Breast epithelium (tissue), 4 donors: ENCODE results near the gene PTPRU. TPM values are rescaled to one million over a fixed set of nuclear protein-coding genes. Genes with fewer than 3 reads are reported as not detected.

ENCODE experiments used
- DNase-seq, 2 donors: peaks; one replicate each; pipeline ENCODE4 v3.0.0-alpha.2; 2019; ENCODE audit warnings: low spot score in 2 of 2
- H3K27ac ChIP-seq, 2 donors: fragments of 200-600 bp; sonication (generic) in 1 of 2; one replicate each; pipeline ENCODE4 v1.5.1; 2016 to 2019; ENCODE audit warnings: mild to moderate bottlenecking in 1 of 2
- H3K27me3 ChIP-seq, 2 donors: fragments of 200-600 bp; sonication (generic) in 1 of 2; one replicate each; pipeline versions ENCODE4 v1.5.1 to v1.6.0; 2017 to 2019; ENCODE audit warnings: control low read depth in 1 of 2, mild to moderate bottlenecking in 1 of 2
- H3K36me3 ChIP-seq: fragments of 200-600 bp; one replicate; pipeline ENCODE4 v1.5.1; 2019
- H3K4me1 ChIP-seq, 2 donors: fragments of 200-600 bp; sonication (generic); one replicate each; pipeline ENCODE4 v1.5.1; 2016 to 2019; ENCODE audit warnings: control low read depth in 1 of 2
- H3K4me3 ChIP-seq, 3 donors: fragments of 200-600 bp; sonication (generic); 1 replicate in 2 of 3; 2 replicates in 1 of 3; pipeline ENCODE4 v1.5.1; 2016 to 2019; ENCODE audit warnings: mild to moderate bottlenecking in 3 of 3, moderate library complexity in 2 of 3
- H3K9me3 ChIP-seq, 2 donors: fragments of 200-600 bp; sonication (generic) in 1 of 2; one replicate each; pipeline ENCODE4 v1.5.1; 2016 to 2019; ENCODE audit warnings: control low read depth in 1 of 2
- POLR2A ChIP-seq: fragments of 450-650 bp; IDR thresholded peaks from one replicate; pipeline ENCODE4 v1.6.1; 2016; ENCODE audit warnings: antibody characterized with exemption, mild to moderate bottlenecking, moderate library complexity
- POLR2AphosphoS5 ChIP-seq, 3 donors: sonication (generic); formaldehyde crosslinking; IDR thresholded peaks; one replicate each; pipeline ENCODE4 v1.6.1; 2017; ENCODE audit warnings: antibody characterized with exemption in 3 of 3
- intact Hi-C: fragments of 100-400 bp; cut with DNase I; formaldehyde crosslinking; loops from one replicate; pipeline ENCODE4 v1.15.1; 2023; ENCODE audit warnings: low total_unique reads
- total RNA-seq, 3 donors: library from RNA; depleted of rRNA; stranded (reverse); fragments of >200 nt; gene quantifications; one replicate each; pipeline ENCODE4 v1.1.0, GENCODE V29; 2016
- TF ChIP-seq, protein P1 (sequence below), 3 donors: fragments of 450-650 bp; IDR thresholded peaks; one replicate each; pipeline ENCODE4 v1.5.1; 2016 to 2017; ENCODE audit warnings: antibody characterized with exemption in 3 of 3, mild to moderate bottlenecking in 3 of 3, moderate library complexity in 3 of 3

PTPRU gene
- total RNA-seq, 3 donors from 2014 or later: 16.0 to 33.1 (median 32.5) TPM

DNA sequence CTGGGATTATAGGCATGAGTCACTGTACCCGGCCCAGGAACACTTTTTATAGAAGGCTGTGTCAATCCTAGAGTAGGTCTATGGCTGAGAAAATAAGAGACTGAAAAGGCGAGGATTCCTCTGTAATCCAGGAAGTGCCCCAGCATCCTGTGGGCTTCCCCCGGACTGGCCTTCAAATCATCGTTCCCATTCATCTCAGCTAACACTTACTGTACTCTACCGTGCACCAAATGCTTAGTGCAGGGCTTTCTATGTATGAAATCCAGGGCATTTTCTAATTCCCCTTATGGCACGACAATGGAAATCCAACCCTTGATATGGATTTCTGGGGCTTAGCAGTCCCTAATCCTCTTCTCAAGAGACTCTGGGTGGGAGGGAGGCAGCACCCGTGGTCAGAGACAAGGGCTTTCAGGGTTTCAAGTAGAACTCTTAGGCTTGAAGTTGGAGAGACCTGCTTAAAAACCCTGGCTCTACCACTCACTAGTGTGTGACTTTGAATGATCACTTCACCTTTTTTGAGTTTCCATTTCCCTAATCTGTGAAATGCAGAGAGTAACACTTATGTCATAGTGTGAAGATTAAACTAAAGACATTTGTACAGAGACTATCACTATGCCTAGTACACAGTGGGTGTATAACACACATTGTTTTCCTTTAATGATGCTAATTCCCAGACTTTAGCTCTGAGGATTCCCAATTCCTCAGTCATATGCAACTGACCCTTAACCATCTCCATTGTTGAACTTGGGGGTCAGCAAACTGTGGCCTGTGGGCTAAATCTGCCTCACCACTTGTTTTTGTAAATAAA, 25.8 kb upstream of the PTPRU start:
- no peaks in the 10 kb centered on the region for H3K9me3 ChIP-seq
- H3K4me1 ChIP-seq: no peaks in the 10 kb centered on the region
- peaks cover 4% of the 10 kb centered on the region for H3K36me3 ChIP-seq
- DNase-seq: no peak
- H3K27me3 ChIP-seq: no peaks in the 10 kb centered on the region
- H3K27ac ChIP-seq: no peak overlapping the region
- intact Hi-C loops: no loop called here
- H3K4me3 ChIP-seq: no peak overlapping the region
- TF ChIP-seq POLR2AphosphoS5 (IDR thresholded peaks at IDR 0.05) (no peak), POLR2A (no peak)
- TF ChIP-seq, protein P1, sequence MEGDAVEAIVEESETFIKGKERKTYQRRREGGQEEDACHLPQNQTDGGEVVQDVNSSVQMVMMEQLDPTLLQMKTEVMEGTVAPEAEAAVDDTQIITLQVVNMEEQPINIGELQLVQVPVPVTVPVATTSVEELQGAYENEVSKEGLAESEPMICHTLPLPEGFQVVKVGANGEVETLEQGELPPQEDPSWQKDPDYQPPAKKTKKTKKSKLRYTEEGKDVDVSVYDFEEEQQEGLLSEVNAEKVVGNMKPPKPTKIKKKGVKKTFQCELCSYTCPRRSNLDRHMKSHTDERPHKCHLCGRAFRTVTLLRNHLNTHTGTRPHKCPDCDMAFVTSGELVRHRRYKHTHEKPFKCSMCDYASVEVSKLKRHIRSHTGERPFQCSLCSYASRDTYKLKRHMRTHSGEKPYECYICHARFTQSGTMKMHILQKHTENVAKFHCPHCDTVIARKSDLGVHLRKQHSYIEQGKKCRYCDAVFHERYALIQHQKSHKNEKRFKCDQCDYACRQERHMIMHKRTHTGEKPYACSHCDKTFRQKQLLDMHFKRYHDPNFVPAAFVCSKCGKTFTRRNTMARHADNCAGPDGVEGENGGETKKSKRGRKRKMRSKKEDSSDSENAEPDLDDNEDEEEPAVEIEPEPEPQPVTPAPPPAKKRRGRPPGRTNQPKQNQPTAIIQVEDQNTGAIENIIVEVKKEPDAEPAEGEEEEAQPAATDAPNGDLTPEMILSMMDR (IDR thresholded peaks at IDR 0.05): no peak

DNA sequence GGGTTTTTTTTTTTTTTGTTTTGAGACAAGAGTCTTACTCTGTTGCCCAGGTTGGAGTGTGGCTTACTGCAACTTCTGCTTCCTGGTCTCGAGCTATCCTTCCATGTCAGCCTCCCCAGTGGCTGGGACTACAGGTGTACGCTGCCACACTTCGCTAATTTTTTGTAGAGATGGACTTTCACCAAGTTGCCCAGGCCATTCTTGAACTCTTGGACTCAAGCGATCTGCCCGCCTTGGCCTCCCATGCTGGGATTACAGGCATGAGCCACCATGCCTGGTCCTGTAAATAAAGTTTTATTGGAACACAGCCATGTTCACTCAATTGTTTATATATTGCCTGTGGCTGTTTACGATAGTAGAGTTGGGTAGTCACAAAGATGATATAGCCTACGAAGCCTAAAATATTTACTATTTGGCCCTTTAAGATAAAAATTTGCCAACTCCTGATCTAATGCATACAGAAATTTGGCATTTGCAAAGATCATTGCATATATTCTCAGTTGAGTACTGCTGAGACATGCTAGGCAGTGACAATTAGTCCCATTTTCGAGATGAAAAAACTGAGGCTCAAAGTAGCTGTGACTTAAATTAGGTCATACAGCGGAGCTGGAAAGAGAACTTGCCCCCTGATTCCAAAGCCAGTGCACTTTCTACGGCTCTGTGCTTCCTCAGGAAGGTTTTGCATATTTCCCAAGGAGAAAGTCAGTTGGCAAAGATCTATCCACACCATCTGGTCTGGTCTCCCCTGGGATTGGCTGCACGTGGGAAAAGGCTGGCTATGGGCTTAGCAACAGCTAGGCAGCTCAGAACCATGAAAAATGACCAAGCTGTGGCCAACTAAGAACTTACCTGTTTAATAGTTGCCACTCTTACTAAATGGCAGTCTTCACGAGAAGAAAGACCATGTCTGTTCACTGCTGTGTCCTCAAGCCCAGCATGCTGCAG, 25.0 kb upstream of the PTPRU start:
- Histone ChIP-seq H3K27me3 (no peaks in the 10 kb centered on the region), H3K36me3 (no peaks in the 10 kb centered on the region), H3K4me1 (no peaks in the 10 kb centered on the region), H3K9me3 (no peaks in the 10 kb centered on the region), H3K27ac (no peak overlapping the region), H3K4me3 (no peak overlapping the region)
- TF ChIP-seq POLR2AphosphoS5 (IDR thresholded peaks at IDR 0.05) (no peak), POLR2A (no peak)
- TF ChIP-seq, protein P1 (IDR thresholded peaks at IDR 0.05): no peak
- intact Hi-C loops: no loop called here
- no peak for DNase-seq

DNA sequence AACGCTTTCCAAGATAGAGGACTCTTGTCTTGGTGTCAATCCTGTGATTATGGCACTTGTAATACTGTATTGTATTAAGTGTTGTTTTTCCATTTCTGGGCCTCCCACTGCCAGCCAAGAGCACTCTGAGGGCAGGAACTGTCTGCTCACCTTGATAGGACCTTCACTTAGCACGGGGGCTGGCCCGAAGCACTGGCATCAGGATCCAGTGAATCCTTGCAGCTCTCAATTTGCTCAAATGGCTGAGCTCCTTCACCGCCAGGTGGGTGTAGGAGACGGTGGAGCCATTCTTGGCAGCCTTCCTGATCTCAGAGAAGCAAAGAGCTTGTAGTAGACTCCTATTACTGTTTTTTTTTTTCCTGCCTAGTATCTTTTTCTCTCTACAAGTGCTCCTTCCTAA, 23.3 kb upstream of the PTPRU start:
- DNase-seq: no peak
- Histone ChIP-seq H3K9me3 (no peaks in the 10 kb centered on the region), H3K4me1 (no peaks in the 10 kb centered on the region), H3K27me3 (no peaks in the 10 kb centered on the region), H3K36me3 (no peaks in the 10 kb centered on the region), H3K4me3 (no peak overlapping the region), H3K27ac (no peak overlapping the region)
- TF ChIP-seq POLR2AphosphoS5 (IDR thresholded peaks at IDR 0.05) (no peak), POLR2A (no peak)
- TF ChIP-seq, protein P1 (IDR thresholded peaks at IDR 0.05): no peak
- intact Hi-C loops: no loop called here

DNA sequence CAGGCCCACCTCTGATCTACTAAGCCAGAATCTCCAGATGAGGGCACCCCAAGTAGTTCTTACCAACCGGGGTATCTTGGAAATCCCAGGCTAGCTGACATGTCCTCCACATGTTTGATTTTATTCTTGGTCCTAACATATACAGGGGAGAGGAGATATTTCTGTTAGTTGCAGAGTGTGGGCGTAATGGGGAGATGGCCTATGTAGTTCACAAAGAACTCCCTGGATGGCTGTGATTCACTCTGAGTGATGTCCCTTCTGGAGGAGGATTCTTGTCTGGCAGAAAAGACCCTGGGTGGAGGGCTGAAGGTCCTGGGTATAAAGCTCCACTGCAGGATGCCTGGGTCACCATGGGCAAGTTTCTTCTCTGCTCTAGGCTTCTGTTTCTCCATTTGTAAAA, 18.7 kb upstream of the PTPRU start:
- no peaks in the 10 kb centered on the region for H3K27me3 ChIP-seq
- H3K4me3 ChIP-seq: no peak overlapping the region
- intact Hi-C loops: no loop called here
- H3K9me3 ChIP-seq: no peaks in the 10 kb centered on the region
- TF ChIP-seq POLR2AphosphoS5 (IDR thresholded peaks at IDR 0.05) (no peak), POLR2A (no peak)
- TF ChIP-seq, protein P1 (IDR thresholded peaks at IDR 0.05): no peak
- H3K36me3 ChIP-seq: no peaks in the 10 kb centered on the region
- no peak overlapping the region for H3K27ac ChIP-seq
- no peak for DNase-seq
- H3K4me1 ChIP-seq: no peaks in the 10 kb centered on the region

DNA sequence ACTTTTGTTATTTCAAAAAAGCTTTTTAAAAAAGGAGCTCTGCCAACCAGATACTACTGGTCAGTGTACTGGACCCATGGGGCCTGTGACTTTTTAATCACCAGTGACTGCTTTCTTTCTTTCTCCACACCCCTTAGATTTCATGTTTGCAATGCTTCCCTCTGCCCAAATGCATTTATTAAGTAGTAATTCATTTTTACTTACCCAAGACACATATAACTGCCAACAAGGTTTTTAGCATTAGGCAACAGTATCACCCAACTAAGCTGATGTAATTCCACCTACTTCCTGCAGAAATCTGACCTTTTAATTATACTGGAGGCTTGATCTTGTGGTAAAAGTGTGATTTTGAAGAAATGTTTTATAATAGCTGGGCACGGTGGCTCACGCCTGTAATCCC, 18.1 kb upstream of the PTPRU start:
- TF ChIP-seq, protein P1 (IDR thresholded peaks at IDR 0.05): no peak
- TF ChIP-seq POLR2A (no peak), POLR2AphosphoS5 (IDR thresholded peaks at IDR 0.05) (no peak)
- no peak for DNase-seq
- Histone ChIP-seq H3K36me3 (no peaks in the 10 kb centered on the region), H3K4me1 (no peaks in the 10 kb centered on the region), H3K27me3 (no peaks in the 10 kb centered on the region), H3K4me3 (no peak overlapping the region), H3K9me3 (no peaks in the 10 kb centered on the region), H3K27ac (no peak overlapping the region)
- intact Hi-C loops: no loop called here
